CD14-positive monocyte (primary cell): Measurements from ENCODE around the gene DENND5B. TPM values are rescaled to one million over a fixed set of nuclear protein-coding genes. Genes with fewer than 3 reads are reported as not detected.

Experiments used
- DNase-seq, 3 donors: peaks; one replicate each; pipeline ENCODE4 v3.0.0-alpha.2; 2011 to 2022
- H2AFZ ChIP-seq: 2 replicates; pipeline ENCODE4 v1.6.0; 2012; ENCODE audit warnings: mild to moderate bottlenecking, low read depth, low read length, inconsistent platforms; ENCODE audit not compliant: insufficient read depth, poor library complexity, severe bottlenecking
- H3K27ac ChIP-seq, 2 donors: 1 replicate in 1 of 2; 2 replicates in 1 of 2; pipeline ENCODE4 v1.5.1; 2012 to 2013; ENCODE audit warnings: low read length in 2 of 2, control low read depth in 1 of 2, inconsistent platforms in 1 of 2, low read depth in 1 of 2, mild to moderate bottlenecking in 1 of 2
- H3K27me3 ChIP-seq, 2 donors: one replicate each; pipeline versions ENCODE4 v1.6.0 to v1.6.1; 2011 to 2013; ENCODE audit warnings: low read length in 2 of 2; ENCODE audit not compliant: control insufficient read depth in 2 of 2, insufficient read depth in 2 of 2
- H3K36me3 ChIP-seq, 2 donors: replicated peaks in 1 of 2; 1 replicate in 1 of 2; 2 replicates in 1 of 2; pipeline versions ENCODE4 v1.5.1 to v1.6.1; 2012 to 2013; ENCODE audit warnings: low read length in 2 of 2, control low read depth in 1 of 2, inconsistent platforms in 1 of 2, mild to moderate bottlenecking in 1 of 2; ENCODE audit not compliant: insufficient read depth in 2 of 2, control insufficient read depth in 1 of 2
- H3K4me1 ChIP-seq, 2 donors: 1 replicate in 1 of 2; 2 replicates in 1 of 2; pipeline versions ENCODE4 v1.5.1 to v1.6.1; 2012 to 2013; ENCODE audit warnings: low read length in 2 of 2, control low read depth in 1 of 2, inconsistent platforms in 1 of 2, mild to moderate bottlenecking in 1 of 2, moderate library complexity in 1 of 2; ENCODE audit not compliant: insufficient read depth in 2 of 2, control insufficient read depth in 1 of 2
- H3K4me2 ChIP-seq: replicated peaks from 2 replicates; pipeline ENCODE3; 2012; ENCODE audit warnings: low read length, moderate library complexity, mild to moderate bottlenecking; ENCODE audit not compliant: poor library complexity, severe bottlenecking; ENCODE audit errors: extremely low read depth
- H3K4me3 ChIP-seq, 3 experiments: fragments of 200-600 bp in 1 of 3; sonication (generic) in 1 of 3; replicated peaks in 1 of 3; 1 replicate in 2 of 3; 2 replicates in 1 of 3; pipeline ENCODE4 v1.5.1; 2011 to 2013; ENCODE audit warnings: low read length in 3 of 3, mild to moderate bottlenecking in 3 of 3, control low read depth in 2 of 3, low read depth in 2 of 3, inconsistent platforms in 1 of 3, moderate library complexity in 1 of 3
- H3K79me2 ChIP-seq: 2 replicates; pipeline ENCODE4 v1.6.0; 2012; ENCODE audit warnings: mild to moderate bottlenecking, control low read depth, inconsistent platforms, low read length, moderate library complexity; ENCODE audit not compliant: insufficient read depth
- H3K9ac ChIP-seq: 2 replicates; pipeline ENCODE4 v1.6.0; 2017; ENCODE audit warnings: low read length, mild to moderate bottlenecking; ENCODE audit not compliant: insufficient read depth, poor library complexity, severe bottlenecking
- H3K9me3 ChIP-seq, 2 donors: replicated peaks in 1 of 2; 1 replicate in 1 of 2; 2 replicates in 1 of 2; pipeline versions ENCODE4 v1.5.1 to v1.6.1; 2012 to 2013; ENCODE audit warnings: low read length in 2 of 2, control low read depth in 1 of 2; ENCODE audit not compliant: control insufficient read depth in 1 of 2, insufficient read depth in 1 of 2
- H4K20me1 ChIP-seq: 2 replicates; pipeline ENCODE4 v1.6.0; 2012; ENCODE audit warnings: mild to moderate bottlenecking, low read length, control low read depth, moderate library complexity; ENCODE audit not compliant: insufficient read depth
- H3K27ac Mint-ChIP-seq, 7 donors: one replicate each; pipeline ENCODE4 v1.8.0; 2020; ENCODE audit warnings: mild to moderate bottlenecking in 7 of 7, mixed read lengths in 7 of 7, moderate library complexity in 6 of 7, inconsistent platforms in 2 of 7
- H3K27me3 Mint-ChIP-seq, 3 donors: one replicate each; pipeline ENCODE4 v1.8.0; 2021 to 2022; ENCODE audit warnings: low read depth in 3 of 3, mild to moderate bottlenecking in 3 of 3, mixed read lengths in 3 of 3, moderate library complexity in 3 of 3, inconsistent platforms in 1 of 3
- H3K36me3 Mint-ChIP-seq, 2 donors: one replicate each; pipeline ENCODE4 v1.8.0; 2020; ENCODE audit warnings: mixed read lengths in 2 of 2, inconsistent platforms in 1 of 2, mild to moderate bottlenecking in 1 of 2
- H3K4me1 Mint-ChIP-seq: one replicate; pipeline ENCODE4 v1.8.0; 2020; ENCODE audit warnings: mild to moderate bottlenecking, mixed read lengths
- H3K4me3 Mint-ChIP-seq, 2 donors: one replicate each; pipeline ENCODE4 v1.8.0; 2020; ENCODE audit warnings: mild to moderate bottlenecking in 2 of 2, mixed read lengths in 2 of 2, moderate library complexity in 1 of 2
- H3K9me3 Mint-ChIP-seq, 7 donors: one replicate each; pipeline ENCODE4 v1.8.0; 2020 to 2022; ENCODE audit warnings: mixed read lengths in 7 of 7, mild to moderate bottlenecking in 6 of 7, moderate library complexity in 6 of 7, inconsistent platforms in 2 of 7
- WGBS: methylation state at CpG from one replicate; pipeline ENCODE4 v1.1.5; 2013; ENCODE audit warnings: missing lambda C conversion rate; ENCODE audit not compliant: insufficient coverage; 5-methylcytosine and 5-hydroxymethylcytosine counted together
- intact Hi-C, 2 donors: fragments of 100-400 bp; cut with micrococcal nuclease; formaldehyde crosslinking; loops; one replicate each; pipeline versions ENCODE4 v1.15.0 to v1.15.1; 2023
- polyA plus RNA-seq, 3 donors: library from polyadenylated mRNA; depleted of rRNA in 1 of 3; unstranded in 2 of 3; stranded (reverse) in 1 of 3; fragments of 300-500 nt in 2 of 3; fragments of >200 nt in 1 of 3; fragmentation: Illumina TruSeq in 2 of 3; gene quantifications; 1 replicate in 2 of 3; 2 replicates in 1 of 3; pipeline ENCODE4 v1.2.3, GENCODE V29; 2012 to 2021
- TF ChIP-seq, protein P1 (sequence below): fragments of 200-600 bp; IDR thresholded peaks from one replicate; pipeline ENCODE4 v1.8.0; 2022; ENCODE audit warnings: antibody characterized with exemption, mild to moderate bottlenecking

Gene DENND5B
- polyA plus RNA-seq, 3 donors, result 0.23 to 0.36 (median 0.36) TPM

DNA sequence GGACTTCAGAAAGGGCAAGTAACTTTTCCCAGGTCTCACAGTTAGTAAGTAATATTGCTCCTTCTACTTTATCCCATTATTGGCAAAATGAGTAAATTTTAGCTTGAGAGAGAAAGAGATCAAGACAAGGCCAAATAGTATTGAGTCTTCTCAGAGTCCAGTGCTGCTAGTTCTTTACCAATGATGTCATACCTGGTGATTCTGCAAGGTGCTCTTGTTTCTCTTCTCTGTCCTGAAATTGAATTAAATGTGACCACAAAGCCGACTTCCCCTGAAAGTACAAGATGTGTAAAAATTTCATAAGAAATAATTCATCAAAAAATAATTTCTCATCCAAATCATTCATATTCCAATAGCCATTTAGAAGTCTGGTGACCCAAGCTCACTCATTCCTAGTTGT, 167.5 kb downstream of the DENND5B start:
- no peaks in the 10 kb centered on the region for H3K4me1 Mint-ChIP-seq
- no peaks in the 10 kb centered on the region for H3K27me3 Mint-ChIP-seq
- no peak overlapping the region for H3K27ac Mint-ChIP-seq
- Histone ChIP-seq H2AFZ (no peak overlapping the region), H3K27ac (no peak overlapping the region), H3K9ac (no peak overlapping the region), H3K4me1 (no peaks in the 10 kb centered on the region), H3K27me3 (no peaks in the 10 kb centered on the region), H4K20me1 (no peaks in the 10 kb centered on the region), H3K4me2 (no peak overlapping the region), H3K36me3 (no peaks in the 10 kb centered on the region), H3K4me3 (no peak overlapping the region), H3K9me3 (no peaks in the 10 kb centered on the region), H3K79me2 (no peaks in the 10 kb centered on the region)
- H3K4me3 Mint-ChIP-seq, result no peak overlapping the region
- TF ChIP-seq, protein P1, sequence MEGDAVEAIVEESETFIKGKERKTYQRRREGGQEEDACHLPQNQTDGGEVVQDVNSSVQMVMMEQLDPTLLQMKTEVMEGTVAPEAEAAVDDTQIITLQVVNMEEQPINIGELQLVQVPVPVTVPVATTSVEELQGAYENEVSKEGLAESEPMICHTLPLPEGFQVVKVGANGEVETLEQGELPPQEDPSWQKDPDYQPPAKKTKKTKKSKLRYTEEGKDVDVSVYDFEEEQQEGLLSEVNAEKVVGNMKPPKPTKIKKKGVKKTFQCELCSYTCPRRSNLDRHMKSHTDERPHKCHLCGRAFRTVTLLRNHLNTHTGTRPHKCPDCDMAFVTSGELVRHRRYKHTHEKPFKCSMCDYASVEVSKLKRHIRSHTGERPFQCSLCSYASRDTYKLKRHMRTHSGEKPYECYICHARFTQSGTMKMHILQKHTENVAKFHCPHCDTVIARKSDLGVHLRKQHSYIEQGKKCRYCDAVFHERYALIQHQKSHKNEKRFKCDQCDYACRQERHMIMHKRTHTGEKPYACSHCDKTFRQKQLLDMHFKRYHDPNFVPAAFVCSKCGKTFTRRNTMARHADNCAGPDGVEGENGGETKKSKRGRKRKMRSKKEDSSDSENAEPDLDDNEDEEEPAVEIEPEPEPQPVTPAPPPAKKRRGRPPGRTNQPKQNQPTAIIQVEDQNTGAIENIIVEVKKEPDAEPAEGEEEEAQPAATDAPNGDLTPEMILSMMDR, result no peak
- H3K36me3 Mint-ChIP-seq, result no peaks in the 10 kb centered on the region
- DNase-seq, result no peak
- H3K9me3 Mint-ChIP-seq, result peaks cover 0 to 3% (median 0%) of the 10 kb centered on the region in 7 donors
- intact Hi-C loops, result no loop called here
- no CpG with 5 or more reads among the region's 1 CpG for WGBS

DNA sequence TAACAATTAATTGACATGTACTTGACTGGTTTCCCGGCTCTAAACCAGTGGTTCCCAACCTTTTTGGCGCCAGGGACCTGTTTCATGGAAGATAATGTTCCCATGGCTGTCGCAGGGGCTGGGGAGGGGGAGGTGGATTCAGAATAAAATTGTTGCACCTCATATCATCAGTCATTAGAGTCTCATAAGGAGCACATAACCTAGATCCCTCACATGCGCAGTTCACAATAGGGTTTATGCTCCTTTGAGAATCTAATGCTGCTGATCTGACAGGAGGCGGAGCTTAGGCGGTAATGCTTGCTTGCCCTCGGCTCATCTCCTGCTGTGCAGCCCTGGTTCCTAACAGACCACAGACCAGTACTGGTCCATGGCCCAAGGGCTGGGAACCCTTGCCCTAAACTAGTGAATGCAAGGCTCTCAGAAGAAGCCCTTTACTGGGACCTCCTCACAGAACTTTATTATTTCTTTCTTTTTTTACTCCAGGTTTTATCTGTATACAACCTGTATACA, 178.6 kb downstream of the DENND5B start:
- intact Hi-C loops, result no loop called here
- no peak overlapping the region for H3K27ac Mint-ChIP-seq
- WGBS, result 97% methylated on average over 3 of the region's 7 CpGs

More for the DNA sequence above, 178.6 kb downstream of the DENND5B start:
- Mint-ChIP-seq H3K27me3 (no peaks in the 10 kb centered on the region), H3K4me3 (no peak overlapping the region), H3K4me1 (no peaks in the 10 kb centered on the region), H3K9me3 (no peaks in the 10 kb centered on the region), H3K36me3 (no peaks in the 10 kb centered on the region)
- Histone ChIP-seq H3K9me3 (no peaks in the 10 kb centered on the region), H3K27ac (no peak overlapping the region), H3K4me2 (no peak overlapping the region), H3K79me2 (no peaks in the 10 kb centered on the region), H3K27me3 (no peaks in the 10 kb centered on the region), H4K20me1 (no peaks in the 10 kb centered on the region), H3K4me3 (no peak overlapping the region), H3K36me3 (no peaks in the 10 kb centered on the region), H2AFZ (no peak overlapping the region), H3K4me1 (no peaks in the 10 kb centered on the region), H3K9ac (no peak overlapping the region)
- TF ChIP-seq, protein P1, result no peak
- no peak for DNase-seq
